HCT116 (cell line): Measurements from ENCODE around the gene HNRNPAB.

ENCODE experiments used
- CEBPB ChIP-seq: IDR thresholded peaks from 2 replicates; pipeline ENCODE4 v1.6.1; 2012; ENCODE audit warnings: low read depth
- EZH2 ChIP-seq: fragments of 200-600 bp; sonication (generic); IDR thresholded peaks from 2 replicates; pipeline ENCODE4 v1.6.1; 2017; ENCODE audit warnings: antibody characterized with exemption, mixed run types
- EZH2phosphoT487 ChIP-seq: fragments of 200-600 bp; IDR thresholded peaks from 2 replicates; pipeline ENCODE4 v1.6.1; 2018; ENCODE audit warnings: antibody characterized with exemption, borderline replicate concordance
- JUND ChIP-seq: IDR thresholded peaks from 2 replicates; pipeline ENCODE4 v1.6.1; 2012
- POLR2A ChIP-seq: IDR thresholded peaks from 2 replicates; pipeline ENCODE4 v1.7.0; 2011; ENCODE audit warnings: borderline replicate concordance; ENCODE audit not compliant: insufficient read depth, insufficient read length; ENCODE audit errors: extremely low read depth
- POLR2AphosphoS5 ChIP-seq: IDR thresholded peaks from 2 replicates; pipeline ENCODE4 v1.6.1; 2011; ENCODE audit warnings: mild to moderate bottlenecking, low read depth, low read length, moderate library complexity
- RAD21 ChIP-seq: IDR thresholded peaks from 2 replicates; pipeline ENCODE4 v1.6.1; 2012; ENCODE audit warnings: low read depth, mild to moderate bottlenecking
- SIN3A ChIP-seq: IDR thresholded peaks from 2 replicates; pipeline ENCODE4 v1.6.1; 2012; ENCODE audit warnings: low read depth
- SP1 ChIP-seq: IDR thresholded peaks from 2 replicates; pipeline ENCODE4 v1.6.1; 2012; ENCODE audit warnings: low read depth
- SRF ChIP-seq: IDR thresholded peaks from 2 replicates; pipeline ENCODE4 v1.6.1; 2012; ENCODE audit warnings: low read depth
- TF ChIP-seq, protein P1 (sequence below), 3 experiments: fragments of 200-600 bp in 1 of 3; sonication (generic) in 1 of 3; IDR thresholded peaks in 2 of 3; conservative IDR thresholded peaks in 1 of 3; 2 replicates each; pipeline ENCODE4 v1.5.1; 2012 to 2017; ENCODE audit warnings: low read depth in 2 of 3, low read length in 2 of 3, antibody characterized with exemption in 1 of 3, borderline replicate concordance in 1 of 3, control low read depth in 1 of 3, mild to moderate bottlenecking in 1 of 3, mixed read lengths in 1 of 3, mixed run types in 1 of 3, moderate library complexity in 1 of 3; ENCODE audit not compliant: insufficient read depth in 1 of 3
- TF ChIP-seq, protein P2 (sequence below): IDR thresholded peaks from 2 replicates; pipeline ENCODE4 v1.6.1; 2011; ENCODE audit warnings: mild to moderate bottlenecking, low read length, moderate library complexity; ENCODE audit not compliant: insufficient replicate concordance; ENCODE audit errors: extremely low read depth
- TF ChIP-seq, protein P3 (sequence below): IDR thresholded peaks from 2 replicates; pipeline ENCODE4 v1.6.1; 2012; ENCODE audit warnings: low read depth

DNA sequence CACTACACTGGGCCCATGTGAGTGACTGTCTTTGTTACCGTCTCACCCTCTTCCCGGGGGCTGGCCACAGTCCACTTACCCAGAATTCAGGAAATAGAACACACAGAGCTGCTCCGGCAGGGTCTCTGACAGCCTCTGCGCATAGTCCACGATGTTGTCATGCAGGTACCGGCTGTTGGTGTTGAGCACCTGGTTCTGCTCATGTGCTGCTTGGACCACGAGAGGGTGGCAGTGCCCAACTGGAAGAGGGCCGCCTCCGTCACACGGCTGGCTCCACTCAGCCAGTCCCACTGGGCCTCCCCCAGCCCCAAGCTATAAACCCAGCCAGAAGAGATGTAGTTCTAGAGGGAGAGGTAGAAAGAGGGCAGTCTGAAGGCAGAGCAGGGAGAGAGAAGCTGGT is 25.5 kb downstream of the HNRNPAB start:
- TF ChIP-seq POLR2A (no peak), CEBPB (no peak), POLR2AphosphoS5 (no peak), SP1 (no peak), JUND (no peak), SIN3A (no peak), SRF (no peak), EZH2 (no peak), EZH2phosphoT487 (no peak), RAD21 (no peak)
- TF ChIP-seq, protein P1, sequence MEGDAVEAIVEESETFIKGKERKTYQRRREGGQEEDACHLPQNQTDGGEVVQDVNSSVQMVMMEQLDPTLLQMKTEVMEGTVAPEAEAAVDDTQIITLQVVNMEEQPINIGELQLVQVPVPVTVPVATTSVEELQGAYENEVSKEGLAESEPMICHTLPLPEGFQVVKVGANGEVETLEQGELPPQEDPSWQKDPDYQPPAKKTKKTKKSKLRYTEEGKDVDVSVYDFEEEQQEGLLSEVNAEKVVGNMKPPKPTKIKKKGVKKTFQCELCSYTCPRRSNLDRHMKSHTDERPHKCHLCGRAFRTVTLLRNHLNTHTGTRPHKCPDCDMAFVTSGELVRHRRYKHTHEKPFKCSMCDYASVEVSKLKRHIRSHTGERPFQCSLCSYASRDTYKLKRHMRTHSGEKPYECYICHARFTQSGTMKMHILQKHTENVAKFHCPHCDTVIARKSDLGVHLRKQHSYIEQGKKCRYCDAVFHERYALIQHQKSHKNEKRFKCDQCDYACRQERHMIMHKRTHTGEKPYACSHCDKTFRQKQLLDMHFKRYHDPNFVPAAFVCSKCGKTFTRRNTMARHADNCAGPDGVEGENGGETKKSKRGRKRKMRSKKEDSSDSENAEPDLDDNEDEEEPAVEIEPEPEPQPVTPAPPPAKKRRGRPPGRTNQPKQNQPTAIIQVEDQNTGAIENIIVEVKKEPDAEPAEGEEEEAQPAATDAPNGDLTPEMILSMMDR (IDR thresholded peaks at IDR 0.05 in 2 of 3, conservative IDR thresholded peaks at IDR 0.05 in 1 of 3; ENCODE audit: borderline replicate concordance in 1 of 3, insufficient read depth in 1 of 3, low read depth in 2 of 3, low read length in 2 of 3) = no peak
- TF ChIP-seq, protein P2, sequence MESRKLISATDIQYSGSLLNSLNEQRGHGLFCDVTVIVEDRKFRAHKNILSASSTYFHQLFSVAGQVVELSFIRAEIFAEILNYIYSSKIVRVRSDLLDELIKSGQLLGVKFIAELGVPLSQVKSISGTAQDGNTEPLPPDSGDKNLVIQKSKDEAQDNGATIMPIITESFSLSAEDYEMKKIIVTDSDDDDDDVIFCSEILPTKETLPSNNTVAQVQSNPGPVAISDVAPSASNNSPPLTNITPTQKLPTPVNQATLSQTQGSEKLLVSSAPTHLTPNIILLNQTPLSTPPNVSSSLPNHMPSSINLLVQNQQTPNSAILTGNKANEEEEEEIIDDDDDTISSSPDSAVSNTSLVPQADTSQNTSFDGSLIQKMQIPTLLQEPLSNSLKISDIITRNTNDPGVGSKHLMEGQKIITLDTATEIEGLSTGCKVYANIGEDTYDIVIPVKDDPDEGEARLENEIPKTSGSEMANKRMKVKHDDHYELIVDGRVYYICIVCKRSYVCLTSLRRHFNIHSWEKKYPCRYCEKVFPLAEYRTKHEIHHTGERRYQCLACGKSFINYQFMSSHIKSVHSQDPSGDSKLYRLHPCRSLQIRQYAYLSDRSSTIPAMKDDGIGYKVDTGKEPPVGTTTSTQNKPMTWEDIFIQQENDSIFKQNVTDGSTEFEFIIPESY = no peak
- TF ChIP-seq, protein P3, sequence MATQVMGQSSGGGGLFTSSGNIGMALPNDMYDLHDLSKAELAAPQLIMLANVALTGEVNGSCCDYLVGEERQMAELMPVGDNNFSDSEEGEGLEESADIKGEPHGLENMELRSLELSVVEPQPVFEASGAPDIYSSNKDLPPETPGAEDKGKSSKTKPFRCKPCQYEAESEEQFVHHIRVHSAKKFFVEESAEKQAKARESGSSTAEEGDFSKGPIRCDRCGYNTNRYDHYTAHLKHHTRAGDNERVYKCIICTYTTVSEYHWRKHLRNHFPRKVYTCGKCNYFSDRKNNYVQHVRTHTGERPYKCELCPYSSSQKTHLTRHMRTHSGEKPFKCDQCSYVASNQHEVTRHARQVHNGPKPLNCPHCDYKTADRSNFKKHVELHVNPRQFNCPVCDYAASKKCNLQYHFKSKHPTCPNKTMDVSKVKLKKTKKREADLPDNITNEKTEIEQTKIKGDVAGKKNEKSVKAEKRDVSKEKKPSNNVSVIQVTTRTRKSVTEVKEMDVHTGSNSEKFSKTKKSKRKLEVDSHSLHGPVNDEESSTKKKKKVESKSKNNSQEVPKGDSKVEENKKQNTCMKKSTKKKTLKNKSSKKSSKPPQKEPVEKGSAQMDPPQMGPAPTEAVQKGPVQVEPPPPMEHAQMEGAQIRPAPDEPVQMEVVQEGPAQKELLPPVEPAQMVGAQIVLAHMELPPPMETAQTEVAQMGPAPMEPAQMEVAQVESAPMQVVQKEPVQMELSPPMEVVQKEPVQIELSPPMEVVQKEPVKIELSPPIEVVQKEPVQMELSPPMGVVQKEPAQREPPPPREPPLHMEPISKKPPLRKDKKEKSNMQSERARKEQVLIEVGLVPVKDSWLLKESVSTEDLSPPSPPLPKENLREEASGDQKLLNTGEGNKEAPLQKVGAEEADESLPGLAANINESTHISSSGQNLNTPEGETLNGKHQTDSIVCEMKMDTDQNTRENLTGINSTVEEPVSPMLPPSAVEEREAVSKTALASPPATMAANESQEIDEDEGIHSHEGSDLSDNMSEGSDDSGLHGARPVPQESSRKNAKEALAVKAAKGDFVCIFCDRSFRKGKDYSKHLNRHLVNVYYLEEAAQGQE = no peak
